K562 (cell line): ENCODE data around the gene SLC25A48. TPM values are rescaled to one million over a fixed set of nuclear protein-coding genes. Genes with fewer than 3 reads are reported as not detected.

Source experiments
- ATAC-seq: fragments of 200-7000 bp; cut with Tn5 transposase; 3 replicates; pipeline ENCODE4 v1.9.1; 2020; ENCODE audit warnings: moderate library complexity
- BruUV-seq: library from RNA; stranded (reverse); fragments of 400-500 nt; replicated peaks from 2 replicates; lab custom pipeline; 2021; lab: Mats Ljungman, UMichigan
- CTCF ChIA-PET: fragments of 300-600 bp; formaldehyde crosslinking; extraction: SDS; loops from one replicate; lab custom pipeline; 2021; ENCODE audit warnings: low intra/inter-chr PET ratio; lab: Yijun Ruan, JAX
- POLR2A ChIA-PET: fragments of 300-600, 350-650 bp; sonication (Branson Sonifier 250); formaldehyde crosslinking; extraction: SDS; loops from one replicate; lab custom pipeline; 2021; ENCODE audit warnings: antibody characterized with exemption, inconsistent platforms; lab: Yijun Ruan, JAX
- DNase-seq, 4 experiments: peaks; one replicate each; pipeline versions ENCODE4 v3.0.0 to v3.0.0-alpha.2; 2011 to 2018; ENCODE audit warnings: low spot score in 3 of 4, mixed read lengths in 3 of 4; ENCODE audit errors: extremely low read depth in 1 of 4
- FAIRE-seq: peaks from 2 replicates; lab custom pipeline; 2011; peaks lifted over from hg19 to GRCh38; lab: Jason Lieb, UNC
- H2AFZ ChIP-seq: 2 replicates; pipeline ENCODE4 v1.6.0; 2011; ENCODE audit warnings: low read depth, low read length, control low read depth, inconsistent platforms
- H3K27ac ChIP-seq: fragments of 200-600 bp; 3 replicates; pipeline ENCODE4 v1.8.0; 2011; ENCODE audit warnings: low read depth, mild to moderate bottlenecking, control low read depth, inconsistent platforms, low read length, moderate library complexity, mixed read lengths; ENCODE audit errors: extremely low read depth
- H3K27me3 ChIP-seq, 2 experiments: fragments of 300-600 bp in 1 of 2; 2 replicates in 1 of 2; 3 replicates in 1 of 2; pipeline versions ENCODE4 v1.6.0 to v1.8.0; 2011; ENCODE audit warnings: inconsistent platforms in 2 of 2, low read length in 2 of 2, mild to moderate bottlenecking in 1 of 2, mixed read lengths in 1 of 2, moderate library complexity in 1 of 2; ENCODE audit not compliant: control insufficient read depth in 2 of 2, insufficient read depth in 2 of 2
- H3K36me3 ChIP-seq: fragments of 300-600 bp; 3 replicates; pipeline ENCODE4 v1.8.0; 2011; ENCODE audit warnings: mild to moderate bottlenecking, low read length, inconsistent platforms; ENCODE audit not compliant: control insufficient read depth, insufficient read depth
- H3K4me1 ChIP-seq, 2 experiments: fragments of 200-600 bp in 1 of 2; replicated peaks in 1 of 2; 2 replicates in 1 of 2; 3 replicates in 1 of 2; pipeline versions ENCODE4 v1.5.1 to v1.8.0; 2011; ENCODE audit warnings: inconsistent platforms in 2 of 2, low read length in 2 of 2, mild to moderate bottlenecking in 1 of 2, mixed read lengths in 1 of 2, moderate library complexity in 1 of 2; ENCODE audit not compliant: control insufficient read depth in 2 of 2, insufficient read depth in 2 of 2
- H3K4me2 ChIP-seq: 2 replicates; pipeline ENCODE4 v1.6.1; 2011; ENCODE audit warnings: low read length, control low read depth, inconsistent platforms, mixed read lengths; ENCODE audit not compliant: insufficient read depth
- H3K4me3 ChIP-seq: fragments of 200-600 bp; sonication (generic), shearing (Covaris generic); 2 replicates; pipeline ENCODE4 v1.5.1; 2016; ENCODE audit warnings: control low read depth, inconsistent platforms
- H3K79me2 ChIP-seq: fragments of 200-600 bp; 3 replicates; pipeline ENCODE4 v1.8.0; 2011; ENCODE audit warnings: low read length, inconsistent platforms; ENCODE audit not compliant: control insufficient read depth, insufficient read depth
- H3K9ac ChIP-seq, 2 experiments: 2 replicates each; pipeline versions ENCODE4 v1.6.0 to v1.6.1; 2011; ENCODE audit warnings: low read depth in 2 of 2, low read length in 2 of 2, control low read depth in 1 of 2, inconsistent platforms in 1 of 2, mild to moderate bottlenecking in 1 of 2, mixed read lengths in 1 of 2; ENCODE audit not compliant: insufficient read depth in 1 of 2
- H3K9me1 ChIP-seq: one replicate; pipeline ENCODE4 v1.6.0; 2011; ENCODE audit warnings: inconsistent platforms, mild to moderate bottlenecking, low read length, moderate library complexity; ENCODE audit not compliant: control insufficient read depth, insufficient read depth
- H3K9me3 ChIP-seq: replicated peaks from 2 replicates; pipeline ENCODE4 v1.5.1; 2011; ENCODE audit warnings: low read depth, low read length, inconsistent platforms; ENCODE audit not compliant: control insufficient read depth, insufficient read depth
- H4K20me1 ChIP-seq: replicated peaks from 2 replicates; pipeline ENCODE4 v1.6.1; 2011; ENCODE audit warnings: low read length, inconsistent platforms, mixed read lengths; ENCODE audit not compliant: control insufficient read depth, insufficient read depth
- ARNT ChIP-seq, 2 experiments: fragments of 450-650 bp; IDR thresholded peaks; 2 replicates each; pipeline ENCODE4 v1.6.1; 2016; ENCODE audit warnings: mild to moderate bottlenecking in 1 of 2
- MNT ChIP-seq, 2 experiments: fragments of 450-650 bp; conservative IDR thresholded peaks; 2 replicates each; pipeline ENCODE4 v1.6.1; 2017; ENCODE audit warnings: mild to moderate bottlenecking in 2 of 2, moderate library complexity in 2 of 2
- NFATC3 ChIP-seq: fragments of 450-650 bp; IDR thresholded peaks from 2 replicates; pipeline ENCODE4 v1.6.1; 2017; ENCODE audit warnings: mild to moderate bottlenecking
- ZFP1 ChIP-seq: fragments of 450-650 bp; formaldehyde crosslinking; IDR thresholded peaks from 2 replicates; pipeline ENCODE4 v1.4.0; 2020; ENCODE audit warnings: mild to moderate bottlenecking, mixed read lengths
- ZNF197 ChIP-seq: fragments of 200-800 bp; sonication (Bioruptor generic); IDR thresholded peaks from 2 replicates; pipeline ENCODE4 v1.6.1; 2016; ENCODE audit warnings: low read depth, missing genetic modification characterization, missing compliant biosample characterization
- ZNF75A ChIP-seq: fragments of 450-650 bp; formaldehyde crosslinking; IDR thresholded peaks from 2 replicates; pipeline ENCODE4 v1.4.0; 2020; ENCODE audit warnings: mild to moderate bottlenecking
- WGBS: fragments of 100-300 bp; shearing (Covaris generic); methylation state at CpG from one replicate; pipeline ENCODE4 v1.1.6; 2016; ENCODE audit warnings: low coverage, mixed read lengths; ENCODE audit not compliant: insufficient coverage; ENCODE audit errors: missing lambda C conversion rate; 5-methylcytosine and 5-hydroxymethylcytosine counted together
- in situ Hi-C: fragments of 300-500 bp; cut with MboI; formaldehyde crosslinking; loops from 4 replicates; pipeline ENCODE4 v1.15.0; 2018; ENCODE audit warnings: inconsistent platforms, mixed read lengths
- intact Hi-C: fragments of 100-400 bp; cut with micrococcal nuclease; formaldehyde crosslinking; loops from 2 replicates; pipeline ENCODE4 v1.14.2; 2022
- polyA plus RNA-seq, 8 experiments: library from polyadenylated mRNA; depleted of rRNA in 4 of 8; stranded (reverse) in 5 of 8; unstranded in 3 of 8; fragments of >200 nt; fragmentation: Nextera tagmentation in 2 of 8; fragmentation: Illumina TruSeq in 1 of 8; extraction: Ambion mirVana in 2 of 8; extraction: Trizol in 1 of 8; gene quantifications; 2 replicates each; pipeline versions ENCODE4 v1.2.1 to v1.2.3, GENCODE V29; 2011 to 2014; ENCODE audit warnings: inconsistent platforms in 1 of 8, missing spikeins in 1 of 8
- total RNA-seq, 7 experiments: library from RNA; depleted of rRNA in 6 of 7; stranded (reverse); fragments of >200 nt in 6 of 7; fragmentation: Illumina TruSeq in 2 of 7; extraction: Trizol in 2 of 7; gene quantifications; 2 replicates each; pipeline versions ENCODE4 v1.2.1 to v1.2.3, GENCODE V29; 2011 to 2021; ENCODE audit warnings: low replicate concordance in 1 of 7
- TF ChIP-seq, protein P1 (sequence below): fragments of 150-350 bp; conservative IDR thresholded peaks from 2 replicates; pipeline ENCODE4 v1.6.1; 2014; ENCODE audit warnings: low read length

Gene SLC25A48
- total and polyA plus RNA-seq, 9 of the 15 experiments (the other 6 are each of a cell fraction or from before 2014, with no cell fraction given) = 0.08 to 0.35 (median 0.23) TPM; not detected in 1

DNA sequence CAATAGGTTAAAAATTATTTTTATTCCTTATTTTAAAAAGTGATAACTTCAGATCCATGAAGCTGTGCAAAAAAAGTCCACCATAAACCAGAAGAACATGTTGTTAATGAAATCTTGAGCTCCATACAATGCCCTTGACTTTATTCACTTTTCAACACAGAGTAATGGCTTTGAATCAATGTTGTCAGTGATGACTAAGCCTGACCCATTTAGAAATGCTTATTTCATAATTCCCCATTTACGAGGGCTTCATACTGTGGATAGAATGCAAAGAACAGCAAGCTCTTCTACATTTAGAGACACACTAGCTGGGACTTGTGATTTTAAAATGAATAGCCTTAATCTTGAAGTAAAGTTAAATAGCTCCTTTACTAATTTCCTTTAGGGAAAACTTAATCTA is 86.9 kb downstream of the SLC25A48 start (continued):
- no peak for TF ChIP-seq MNT (conservative IDR thresholded peaks at IDR 0.05)
- TF ChIP-seq ZFP1 (CRISPR knock-in tag) = no peak
- TF ChIP-seq NFATC3 = no peak
- no peak for TF ChIP-seq ZNF75A (CRISPR knock-in tag)
- no peak for TF ChIP-seq ZNF197 (CRISPR knock-in tag)

GRCh38 chr5:135930029-135930948 is 95.8 kb downstream of the SLC25A48 start:
- DNase-seq (no peak), ATAC-seq (no peak), FAIRE-seq (no peak)
- Histone ChIP-seq H3K4me2 (no peak overlapping the region), H2AFZ (no peak overlapping the region), H3K4me1 (peaks cover 0 to 6% of the 10 kb centered on the region in 2 experiments; a peak in 1 of 5 replicates), H3K4me3 (no peak overlapping the region), H3K27me3 (peaks cover 8 to 15% of the 10 kb centered on the region in 2 experiments; a peak in 3 of 5 replicates), H3K36me3 (no peaks in the 10 kb centered on the region), H3K9me1 (no peaks in the 10 kb centered on the region), H3K9me3 (no peaks in the 10 kb centered on the region), H4K20me1 (no peaks in the 10 kb centered on the region), H3K9ac (no peak overlapping the region), H3K79me2 (no peaks in the 10 kb centered on the region), H3K27ac (no peak overlapping the region)
- TF ChIP-seq, protein P1, sequence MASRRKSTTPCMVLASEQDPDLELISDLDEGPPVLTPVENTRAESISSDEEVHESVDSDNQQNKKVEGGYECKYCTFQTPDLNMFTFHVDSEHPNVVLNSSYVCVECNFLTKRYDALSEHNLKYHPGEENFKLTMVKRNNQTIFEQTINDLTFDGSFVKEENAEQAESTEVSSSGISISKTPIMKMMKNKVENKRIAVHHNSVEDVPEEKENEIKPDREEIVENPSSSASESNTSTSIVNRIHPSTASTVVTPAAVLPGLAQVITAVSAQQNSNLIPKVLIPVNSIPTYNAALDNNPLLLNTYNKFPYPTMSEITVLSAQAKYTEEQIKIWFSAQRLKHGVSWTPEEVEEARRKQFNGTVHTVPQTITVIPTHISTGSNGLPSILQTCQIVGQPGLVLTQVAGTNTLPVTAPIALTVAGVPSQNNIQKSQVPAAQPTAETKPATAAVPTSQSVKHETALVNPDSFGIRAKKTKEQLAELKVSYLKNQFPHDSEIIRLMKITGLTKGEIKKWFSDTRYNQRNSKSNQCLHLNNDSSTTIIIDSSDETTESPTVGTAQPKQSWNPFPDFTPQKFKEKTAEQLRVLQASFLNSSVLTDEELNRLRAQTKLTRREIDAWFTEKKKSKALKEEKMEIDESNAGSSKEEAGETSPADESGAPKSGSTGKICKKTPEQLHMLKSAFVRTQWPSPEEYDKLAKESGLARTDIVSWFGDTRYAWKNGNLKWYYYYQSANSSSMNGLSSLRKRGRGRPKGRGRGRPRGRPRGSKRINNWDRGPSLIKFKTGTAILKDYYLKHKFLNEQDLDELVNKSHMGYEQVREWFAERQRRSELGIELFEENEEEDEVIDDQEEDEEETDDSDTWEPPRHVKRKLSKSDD = no peak
- TF ChIP-seq ARNT (IDR thresholded peaks at IDR 0.05) = no peak
- no TSS peak for BruUV-seq
- ChIA-PET POLR2A (no interaction called here), CTCF (no interaction called here)
- in situ Hi-C loops (no loop called here), intact Hi-C loops (no loop called here)
- WGBS = 49% methylated on average over 52 of the region's 99 CpGs
